HEK293 (cell line): Measurements from ENCODE around the gene MAP3K4.

Source experiments
- MZF1 ChIP-seq: fragments of 450-650 bp; formaldehyde crosslinking; IDR thresholded peaks from 2 replicates; pipeline ENCODE4 v1.5.1; 2017; ENCODE audit warnings: missing biosample characterization, missing genetic modification characterization, borderline replicate concordance
- ZBTB8A ChIP-seq: fragments of 450-650 bp; formaldehyde crosslinking; IDR thresholded peaks from 2 replicates; pipeline ENCODE4 v1.5.1; 2016; ENCODE audit warnings: missing biosample characterization, missing genetic modification characterization
- ZNF146 ChIP-seq: fragments of 450-650 bp; formaldehyde crosslinking; IDR thresholded peaks from 2 replicates; pipeline ENCODE4 v1.5.1; 2016; ENCODE audit warnings: missing biosample characterization, missing genetic modification characterization
- ZNF324 ChIP-seq: fragments of 450-650 bp; formaldehyde crosslinking; IDR thresholded peaks from 2 replicates; pipeline ENCODE4 v1.5.1; 2016; ENCODE audit warnings: missing biosample characterization, missing genetic modification characterization
- ZNF624 ChIP-seq: fragments of 450-650 bp; formaldehyde crosslinking; IDR thresholded peaks from 2 replicates; pipeline ENCODE4 v1.5.1; 2017; ENCODE audit warnings: missing biosample characterization, missing genetic modification characterization
- ZNF777 ChIP-seq: fragments of 450-650 bp; formaldehyde crosslinking; IDR thresholded peaks from 2 replicates; pipeline ENCODE4 v1.5.1; 2017; ENCODE audit warnings: missing biosample characterization, missing genetic modification characterization, borderline replicate concordance
- TF ChIP-seq, protein P1 (sequence below): fragments of 450-650 bp; formaldehyde crosslinking; IDR thresholded peaks from 2 replicates; pipeline ENCODE4 v1.5.1; 2016; ENCODE audit warnings: missing biosample characterization, missing genetic modification characterization
- TF ChIP-seq, protein P2 (sequence below): IDR thresholded peaks from 2 replicates; pipeline ENCODE4 v1.6.1; 2011; ENCODE audit warnings: mild to moderate bottlenecking, low read depth, low read length, borderline replicate concordance
- TF ChIP-seq, protein P3 (sequence below): fragments of 450-650 bp; formaldehyde crosslinking; IDR thresholded peaks from 2 replicates; pipeline ENCODE4 v1.5.1; 2016; ENCODE audit warnings: missing biosample characterization, missing genetic modification characterization

GRCh38 chr6:161152907-161153662 lies 161.5 kb downstream of the MAP3K4 start:
- TF ChIP-seq, protein P1, sequence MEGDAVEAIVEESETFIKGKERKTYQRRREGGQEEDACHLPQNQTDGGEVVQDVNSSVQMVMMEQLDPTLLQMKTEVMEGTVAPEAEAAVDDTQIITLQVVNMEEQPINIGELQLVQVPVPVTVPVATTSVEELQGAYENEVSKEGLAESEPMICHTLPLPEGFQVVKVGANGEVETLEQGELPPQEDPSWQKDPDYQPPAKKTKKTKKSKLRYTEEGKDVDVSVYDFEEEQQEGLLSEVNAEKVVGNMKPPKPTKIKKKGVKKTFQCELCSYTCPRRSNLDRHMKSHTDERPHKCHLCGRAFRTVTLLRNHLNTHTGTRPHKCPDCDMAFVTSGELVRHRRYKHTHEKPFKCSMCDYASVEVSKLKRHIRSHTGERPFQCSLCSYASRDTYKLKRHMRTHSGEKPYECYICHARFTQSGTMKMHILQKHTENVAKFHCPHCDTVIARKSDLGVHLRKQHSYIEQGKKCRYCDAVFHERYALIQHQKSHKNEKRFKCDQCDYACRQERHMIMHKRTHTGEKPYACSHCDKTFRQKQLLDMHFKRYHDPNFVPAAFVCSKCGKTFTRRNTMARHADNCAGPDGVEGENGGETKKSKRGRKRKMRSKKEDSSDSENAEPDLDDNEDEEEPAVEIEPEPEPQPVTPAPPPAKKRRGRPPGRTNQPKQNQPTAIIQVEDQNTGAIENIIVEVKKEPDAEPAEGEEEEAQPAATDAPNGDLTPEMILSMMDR (tag by site-specific recombination) = peak; percentile 39; the same call in 1 of the 2 replicates
- no peak for TF ChIP-seq ZNF777 (tag by site-specific recombination)
- TF ChIP-seq, protein P2, sequence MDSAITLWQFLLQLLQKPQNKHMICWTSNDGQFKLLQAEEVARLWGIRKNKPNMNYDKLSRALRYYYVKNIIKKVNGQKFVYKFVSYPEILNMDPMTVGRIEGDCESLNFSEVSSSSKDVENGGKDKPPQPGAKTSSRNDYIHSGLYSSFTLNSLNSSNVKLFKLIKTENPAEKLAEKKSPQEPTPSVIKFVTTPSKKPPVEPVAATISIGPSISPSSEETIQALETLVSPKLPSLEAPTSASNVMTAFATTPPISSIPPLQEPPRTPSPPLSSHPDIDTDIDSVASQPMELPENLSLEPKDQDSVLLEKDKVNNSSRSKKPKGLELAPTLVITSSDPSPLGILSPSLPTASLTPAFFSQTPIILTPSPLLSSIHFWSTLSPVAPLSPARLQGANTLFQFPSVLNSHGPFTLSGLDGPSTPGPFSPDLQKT = no peak
- no peak for TF ChIP-seq MZF1 (tag by site-specific recombination)
- TF ChIP-seq ZNF324 (tag by site-specific recombination) = no peak
- no peak for TF ChIP-seq ZNF624 (tag by site-specific recombination)
- no peak for TF ChIP-seq ZNF146 (tag by site-specific recombination)
- no peak for TF ChIP-seq ZBTB8A (tag by site-specific recombination)
- TF ChIP-seq, protein P3, sequence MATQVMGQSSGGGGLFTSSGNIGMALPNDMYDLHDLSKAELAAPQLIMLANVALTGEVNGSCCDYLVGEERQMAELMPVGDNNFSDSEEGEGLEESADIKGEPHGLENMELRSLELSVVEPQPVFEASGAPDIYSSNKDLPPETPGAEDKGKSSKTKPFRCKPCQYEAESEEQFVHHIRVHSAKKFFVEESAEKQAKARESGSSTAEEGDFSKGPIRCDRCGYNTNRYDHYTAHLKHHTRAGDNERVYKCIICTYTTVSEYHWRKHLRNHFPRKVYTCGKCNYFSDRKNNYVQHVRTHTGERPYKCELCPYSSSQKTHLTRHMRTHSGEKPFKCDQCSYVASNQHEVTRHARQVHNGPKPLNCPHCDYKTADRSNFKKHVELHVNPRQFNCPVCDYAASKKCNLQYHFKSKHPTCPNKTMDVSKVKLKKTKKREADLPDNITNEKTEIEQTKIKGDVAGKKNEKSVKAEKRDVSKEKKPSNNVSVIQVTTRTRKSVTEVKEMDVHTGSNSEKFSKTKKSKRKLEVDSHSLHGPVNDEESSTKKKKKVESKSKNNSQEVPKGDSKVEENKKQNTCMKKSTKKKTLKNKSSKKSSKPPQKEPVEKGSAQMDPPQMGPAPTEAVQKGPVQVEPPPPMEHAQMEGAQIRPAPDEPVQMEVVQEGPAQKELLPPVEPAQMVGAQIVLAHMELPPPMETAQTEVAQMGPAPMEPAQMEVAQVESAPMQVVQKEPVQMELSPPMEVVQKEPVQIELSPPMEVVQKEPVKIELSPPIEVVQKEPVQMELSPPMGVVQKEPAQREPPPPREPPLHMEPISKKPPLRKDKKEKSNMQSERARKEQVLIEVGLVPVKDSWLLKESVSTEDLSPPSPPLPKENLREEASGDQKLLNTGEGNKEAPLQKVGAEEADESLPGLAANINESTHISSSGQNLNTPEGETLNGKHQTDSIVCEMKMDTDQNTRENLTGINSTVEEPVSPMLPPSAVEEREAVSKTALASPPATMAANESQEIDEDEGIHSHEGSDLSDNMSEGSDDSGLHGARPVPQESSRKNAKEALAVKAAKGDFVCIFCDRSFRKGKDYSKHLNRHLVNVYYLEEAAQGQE (tag by site-specific recombination) = no peak
